ENCODE measurements around the gene HIPK4. TPM values are rescaled to one million over a fixed set of nuclear protein-coding genes. Genes with fewer than 3 reads are reported as not detected.

The HIPK4 gene
- total RNA-seq, 1 donor from 2014 or later: not detected

GRCh38 chr19:40421993-40422747 lies 32.2 kb upstream of the HIPK4 start:
- no peak for DNase-seq (ENCODE audit: low spot score, unreplicated experiment)
- peaks cover 12% of the 10 kb centered on the region for H3K4me1 Mint-ChIP-seq (ENCODE audit: low read depth)
- peaks cover 2% of the 10 kb centered on the region for H3K27me3 Mint-ChIP-seq
- peak overlapping the region; percentile 97 for H3K27ac Mint-ChIP-seq
- no peaks in the 10 kb centered on the region for H3K36me3 Mint-ChIP-seq (ENCODE audit: insufficient read depth)
- no peak overlapping the region for H3K4me3 Mint-ChIP-seq (ENCODE audit: low read depth)
- TF ChIP-seq, protein P1, sequence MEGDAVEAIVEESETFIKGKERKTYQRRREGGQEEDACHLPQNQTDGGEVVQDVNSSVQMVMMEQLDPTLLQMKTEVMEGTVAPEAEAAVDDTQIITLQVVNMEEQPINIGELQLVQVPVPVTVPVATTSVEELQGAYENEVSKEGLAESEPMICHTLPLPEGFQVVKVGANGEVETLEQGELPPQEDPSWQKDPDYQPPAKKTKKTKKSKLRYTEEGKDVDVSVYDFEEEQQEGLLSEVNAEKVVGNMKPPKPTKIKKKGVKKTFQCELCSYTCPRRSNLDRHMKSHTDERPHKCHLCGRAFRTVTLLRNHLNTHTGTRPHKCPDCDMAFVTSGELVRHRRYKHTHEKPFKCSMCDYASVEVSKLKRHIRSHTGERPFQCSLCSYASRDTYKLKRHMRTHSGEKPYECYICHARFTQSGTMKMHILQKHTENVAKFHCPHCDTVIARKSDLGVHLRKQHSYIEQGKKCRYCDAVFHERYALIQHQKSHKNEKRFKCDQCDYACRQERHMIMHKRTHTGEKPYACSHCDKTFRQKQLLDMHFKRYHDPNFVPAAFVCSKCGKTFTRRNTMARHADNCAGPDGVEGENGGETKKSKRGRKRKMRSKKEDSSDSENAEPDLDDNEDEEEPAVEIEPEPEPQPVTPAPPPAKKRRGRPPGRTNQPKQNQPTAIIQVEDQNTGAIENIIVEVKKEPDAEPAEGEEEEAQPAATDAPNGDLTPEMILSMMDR (IDR thresholded peaks at IDR 0.05; ENCODE audit: unreplicated experiment): no peak
- no peaks in the 10 kb centered on the region for H3K9me3 Mint-ChIP-seq (ENCODE audit: low read depth)

GRCh38 chr19:40420766-40421765 lies 31.1 kb upstream of the HIPK4 start:
- H3K9me3 Mint-ChIP-seq (ENCODE audit: low read depth): no peaks in the 10 kb centered on the region
- peak; percentile 87 for DNase-seq (ENCODE audit: low spot score, unreplicated experiment)
- H3K27me3 Mint-ChIP-seq: peaks cover 2% of the 10 kb centered on the region
- H3K36me3 Mint-ChIP-seq (ENCODE audit: insufficient read depth): no peaks in the 10 kb centered on the region
- H3K4me3 Mint-ChIP-seq (ENCODE audit: low read depth): peak overlapping the region; percentile 71
- TF ChIP-seq, protein P1 (IDR thresholded peaks at IDR 0.05; ENCODE audit: unreplicated experiment): peak; percentile 98
- H3K4me1 Mint-ChIP-seq (ENCODE audit: low read depth): peaks cover 12% of the 10 kb centered on the region
- peak overlapping the region; percentile 97 for H3K27ac Mint-ChIP-seq

DNA sequence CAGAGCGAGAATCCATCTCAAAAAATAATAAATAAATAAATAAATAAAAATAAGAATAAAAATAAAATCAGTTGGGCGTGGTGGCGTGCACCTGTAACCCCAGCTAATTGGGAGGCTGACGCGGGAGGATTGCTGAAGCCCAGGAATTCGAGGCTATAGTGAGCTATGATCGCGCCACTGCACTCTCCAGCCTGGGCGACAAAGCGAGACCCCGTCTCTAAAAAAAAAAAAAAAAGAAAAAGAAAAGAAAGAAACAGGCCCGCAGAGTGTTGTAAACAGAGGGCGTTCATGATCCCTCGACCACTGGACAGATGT lies 30.4 kb upstream of the HIPK4 start:
- TF ChIP-seq, protein P1 (IDR thresholded peaks at IDR 0.05; ENCODE audit: unreplicated experiment): no peak
- no peaks in the 10 kb centered on the region for H3K9me3 Mint-ChIP-seq (ENCODE audit: low read depth)
- H3K36me3 Mint-ChIP-seq (ENCODE audit: insufficient read depth): no peaks in the 10 kb centered on the region
- peak overlapping the region; percentile 71 for H3K4me3 Mint-ChIP-seq (ENCODE audit: low read depth)
- no peak for DNase-seq (ENCODE audit: low spot score, unreplicated experiment)
- peaks cover 2% of the 10 kb centered on the region for H3K27me3 Mint-ChIP-seq
- peak overlapping the region; percentile 97 for H3K27ac Mint-ChIP-seq
- peaks cover 12% of the 10 kb centered on the region for H3K4me1 Mint-ChIP-seq (ENCODE audit: low read depth)

DNA sequence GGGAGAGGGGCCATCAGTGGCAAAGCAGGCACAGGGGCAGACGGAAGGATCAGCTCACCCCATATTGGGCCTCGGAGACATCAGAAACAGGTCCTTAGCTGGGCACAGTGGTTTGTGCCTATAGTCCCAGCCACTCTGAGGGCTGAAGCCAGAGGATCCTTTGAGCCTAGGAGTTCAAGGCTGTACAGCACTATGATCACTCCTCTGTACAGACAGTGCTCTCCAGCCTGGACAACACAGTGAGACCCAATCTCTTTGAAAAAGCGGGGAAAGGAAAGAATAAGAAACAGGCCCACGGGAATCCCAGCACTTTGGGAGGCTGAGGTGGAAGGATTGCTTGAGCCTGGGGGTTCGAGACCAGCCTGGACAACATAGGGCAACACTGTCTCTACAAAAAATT lies 29.8 kb upstream of the HIPK4 start:
- no peaks in the 10 kb centered on the region for H3K9me3 Mint-ChIP-seq (ENCODE audit: low read depth)
- peaks cover 9% of the 10 kb centered on the region for H3K4me1 Mint-ChIP-seq (ENCODE audit: low read depth)
- peaks cover 2% of the 10 kb centered on the region for H3K27me3 Mint-ChIP-seq
- no peak overlapping the region for H3K27ac Mint-ChIP-seq
- H3K36me3 Mint-ChIP-seq (ENCODE audit: insufficient read depth): no peaks in the 10 kb centered on the region
- TF ChIP-seq, protein P1 (IDR thresholded peaks at IDR 0.05; ENCODE audit: unreplicated experiment): no peak
- no peak overlapping the region for H3K4me3 Mint-ChIP-seq (ENCODE audit: low read depth)
- no peak for DNase-seq (ENCODE audit: low spot score, unreplicated experiment)

- H3K27me3 Mint-ChIP-seq: peaks cover 2% of the 10 kb centered on the region
- TF ChIP-seq, protein P1 (IDR thresholded peaks at IDR 0.05; ENCODE audit: unreplicated experiment): no peak
- H3K27ac Mint-ChIP-seq: no peak overlapping the region
- DNase-seq (ENCODE audit: low spot score, unreplicated experiment): no peak
- H3K4me3 Mint-ChIP-seq (ENCODE audit: low read depth): no peak overlapping the region
- no peaks in the 10 kb centered on the region for H3K36me3 Mint-ChIP-seq (ENCODE audit: insufficient read depth)
- H3K9me3 Mint-ChIP-seq (ENCODE audit: low read depth): no peaks in the 10 kb centered on the region
- peaks cover 5% of the 10 kb centered on the region for H3K4me1 Mint-ChIP-seq (ENCODE audit: low read depth)
Measured at GRCh38 chr19:40419066-40419612, 29.2 kb upstream of the HIPK4 start.
